CD8-positive, alpha-beta memory T cell (primary cell): ENCODE data around the gene DCAF8. TPM values are rescaled to one million over a fixed set of nuclear protein-coding genes. Genes with fewer than 3 reads are reported as not detected.

Experiments
- CTCF ChIA-PET: fragments of 350-600 bp; sonication (Branson Sonifier 250); formaldehyde crosslinking; loops from one replicate; lab custom pipeline; 2021; ENCODE audit warnings: antibody characterized with exemption; lab: Charles Lee
- POLR2A ChIA-PET: fragments of 350-600 bp; sonication (Branson Sonifier 250); formaldehyde crosslinking; loops from one replicate; lab custom pipeline; 2021; ENCODE audit warnings: antibody characterized with exemption; lab: Charles Lee
- DNase-seq, 5 donors: peaks; one replicate each; pipeline versions ENCODE4 v3.0.0 to v3.0.0-alpha.2; 2020 to 2022; ENCODE audit warnings: mixed read lengths in 1 of 5
- H3K27ac ChIP-seq: one replicate; pipeline ENCODE4 v1.7.0; 2013; ENCODE audit warnings: low read depth, mild to moderate bottlenecking, low read length, moderate library complexity
- H3K27me3 ChIP-seq: 2 replicates; pipeline ENCODE4 v1.7.0; 2013; ENCODE audit warnings: low read length, mild to moderate bottlenecking; ENCODE audit not compliant: insufficient read depth, poor library complexity, severe bottlenecking
- H3K36me3 ChIP-seq: 2 replicates; pipeline ENCODE4 v1.7.0; 2013; ENCODE audit warnings: mild to moderate bottlenecking, low read length, moderate library complexity; ENCODE audit not compliant: insufficient read depth
- H3K4me1 ChIP-seq: 2 replicates; pipeline ENCODE4 v1.7.0; 2013; ENCODE audit warnings: mild to moderate bottlenecking, low read length, moderate library complexity; ENCODE audit not compliant: insufficient read depth
- H3K4me3 ChIP-seq: 2 replicates; pipeline ENCODE4 v1.7.0; 2013; ENCODE audit warnings: mild to moderate bottlenecking, low read length
- H3K9me3 ChIP-seq: 2 replicates; pipeline ENCODE4 v1.7.0; 2013; ENCODE audit warnings: mild to moderate bottlenecking, low read length
- H3K27ac Mint-ChIP-seq, 8 donors: one replicate each; pipeline ENCODE4 v1.8.0; 2020 to 2021; ENCODE audit warnings: mixed read lengths in 8 of 8, mild to moderate bottlenecking in 6 of 8, inconsistent platforms in 3 of 8, moderate library complexity in 3 of 8
- H3K27me3 Mint-ChIP-seq, 2 donors: one replicate each; pipeline ENCODE4 v1.8.0; 2020 to 2021; ENCODE audit warnings: mixed read lengths in 2 of 2, mild to moderate bottlenecking in 1 of 2, moderate library complexity in 1 of 2
- H3K36me3 Mint-ChIP-seq, 3 donors: one replicate each; pipeline ENCODE4 v1.8.0; 2020 to 2021; ENCODE audit warnings: mixed read lengths in 3 of 3, inconsistent platforms in 1 of 3, mild to moderate bottlenecking in 1 of 3
- H3K4me1 Mint-ChIP-seq, 3 donors: one replicate each; pipeline ENCODE4 v1.8.0; 2020 to 2021; ENCODE audit warnings: mixed read lengths in 3 of 3, inconsistent platforms in 1 of 3, mild to moderate bottlenecking in 1 of 3
- H3K4me3 Mint-ChIP-seq, 7 donors: one replicate each; pipeline ENCODE4 v1.8.0; 2020 to 2021; ENCODE audit warnings: mixed read lengths in 7 of 7, mild to moderate bottlenecking in 6 of 7, moderate library complexity in 4 of 7, inconsistent platforms in 2 of 7
- H3K9me3 Mint-ChIP-seq, 5 donors: one replicate each; pipeline ENCODE4 v1.8.0; 2020 to 2022; ENCODE audit warnings: mixed read lengths in 5 of 5, mild to moderate bottlenecking in 3 of 5, moderate library complexity in 2 of 5, inconsistent platforms in 1 of 5
- polyA plus RNA-seq: library from polyadenylated mRNA; unstranded; fragments of 300-500 nt; fragmentation: Illumina TruSeq; gene quantifications from one replicate; pipeline ENCODE4 v1.2.3, GENCODE V29; 2021
- total RNA-seq, 2 experiments: library from RNA; stranded (reverse); gene quantifications; one replicate each; pipeline ENCODE4 v1.2.3, GENCODE V29; 2021

Gene DCAF8
- total and polyA plus RNA-seq, 3 experiments from 2014 or later = 54.2 to 97.0 (median 95.6) TPM

DNA sequence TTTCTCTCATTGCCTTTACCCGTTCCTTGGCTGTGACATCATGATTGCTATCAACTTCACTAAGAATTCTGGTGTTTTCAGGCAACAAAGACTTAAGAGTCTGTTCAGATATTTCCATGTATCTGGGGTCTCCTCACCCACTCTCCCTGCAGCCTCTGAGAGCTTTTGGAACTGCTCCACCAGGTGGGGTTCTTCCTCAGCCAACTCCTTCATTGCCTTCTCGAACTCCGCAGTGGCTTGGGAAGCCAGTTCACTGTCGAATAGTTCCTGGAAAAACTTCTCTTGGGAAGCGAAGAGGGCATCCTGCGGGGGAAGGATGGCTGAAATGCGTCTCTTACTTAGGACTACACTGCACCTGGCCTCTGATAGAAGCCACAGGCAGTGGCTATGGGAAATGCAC lies 20.5 kb upstream of the DCAF8 start:
- H3K27ac ChIP-seq = no peak overlapping the region
- Mint-ChIP-seq H3K4me3 (peak overlapping the region in 1 of 7 donors; percentile 29), H3K4me1 (peaks cover 23 to 38% (median 33%) of the 10 kb centered on the region in 3 donors), H3K27me3 (peaks cover 0 to 2% of the 10 kb centered on the region in 2 donors), H3K9me3 (no peaks in the 10 kb centered on the region), H3K36me3 (peaks cover 3 to 60% (median 8%) of the 10 kb centered on the region in 3 donors), H3K27ac (peak overlapping the region in 2 of 8 donors; percentile 12 to 30)
- POLR2A ChIA-PET = no interaction called here
- H3K4me3 ChIP-seq = no peak overlapping the region
- CTCF ChIA-PET = no interaction called here
- peaks cover 26% of the 10 kb centered on the region for H3K4me1 ChIP-seq
- no peaks in the 10 kb centered on the region for H3K9me3 ChIP-seq
- no peak for DNase-seq
- H3K36me3 ChIP-seq = peaks cover 45% of the 10 kb centered on the region
- H3K27me3 ChIP-seq = no peaks in the 10 kb centered on the region

DNA sequence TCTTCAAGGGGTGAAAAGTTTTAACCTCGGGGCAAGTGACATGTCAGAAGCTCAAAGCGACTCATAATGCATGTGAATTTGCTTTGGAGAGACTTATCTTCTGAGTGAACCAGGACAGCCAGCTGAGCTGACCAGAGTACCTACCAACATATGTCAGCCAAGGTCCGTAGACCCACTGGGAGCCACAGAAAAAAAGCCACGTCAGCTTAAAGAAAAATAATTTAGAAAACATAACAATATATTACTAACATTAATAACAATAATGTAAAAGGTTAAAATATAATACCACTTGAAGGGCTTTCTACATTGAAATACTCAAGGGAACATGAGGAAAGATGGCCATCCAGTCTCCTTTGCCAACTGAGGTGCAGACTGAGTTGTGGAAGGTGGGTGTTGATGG lies 15.6 kb upstream of the DCAF8 start:
- peaks cover 3 to 71% (median 15%) of the 10 kb centered on the region in 3 donors for H3K36me3 Mint-ChIP-seq
- ChIA-PET CTCF (interaction anchor here (0.6 to 5.0 kb wide), 4 partner anchors 10 to 85 kb away, joined by 3 to 25 read pairs (median 3); no protein-coding TSS in a partner anchor), POLR2A (no interaction called here)
- Histone ChIP-seq H3K27me3 (no peaks in the 10 kb centered on the region), H3K27ac (no peak overlapping the region), H3K9me3 (no peaks in the 10 kb centered on the region), H3K36me3 (peaks cover 50% of the 10 kb centered on the region), H3K4me3 (no peak overlapping the region), H3K4me1 (peaks cover 2% of the 10 kb centered on the region)
- H3K4me3 Mint-ChIP-seq = no peak overlapping the region
- H3K4me1 Mint-ChIP-seq = peaks cover 2 to 11% (median 5%) of the 10 kb centered on the region in 3 donors
- H3K27ac Mint-ChIP-seq = peak overlapping the region in 1 of 8 donors; percentile 15
- H3K9me3 Mint-ChIP-seq = no peaks in the 10 kb centered on the region
- DNase-seq = no peak
- no peaks in the 10 kb centered on the region for H3K27me3 Mint-ChIP-seq

DNA sequence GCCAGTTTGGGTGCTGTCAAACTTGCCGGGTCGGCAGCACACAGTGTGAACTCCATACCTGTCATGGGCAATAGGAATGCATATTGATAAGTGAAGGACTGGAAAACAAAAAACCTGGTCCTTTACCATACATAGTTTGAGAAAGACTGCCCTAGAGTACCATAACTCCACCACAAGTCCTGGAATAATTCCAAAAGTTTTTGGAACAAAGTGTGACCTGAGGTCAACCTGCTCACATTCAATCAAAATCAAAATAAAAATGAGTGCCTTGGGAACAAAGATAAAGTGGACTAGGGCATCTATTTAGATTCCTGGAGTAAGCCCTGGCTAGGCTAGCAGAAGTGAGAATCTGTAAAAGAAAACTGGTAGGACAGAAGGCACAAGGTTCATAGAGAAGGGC lies 15.0 kb upstream of the DCAF8 start:
- Histone ChIP-seq H3K9me3 (no peaks in the 10 kb centered on the region), H3K36me3 (peaks cover 45% of the 10 kb centered on the region), H3K27me3 (no peaks in the 10 kb centered on the region), H3K4me1 (no peaks in the 10 kb centered on the region), H3K27ac (no peak overlapping the region), H3K4me3 (no peak overlapping the region)
- Mint-ChIP-seq H3K36me3 (peaks cover 3 to 65% (median 13%) of the 10 kb centered on the region in 3 donors), H3K27ac (no peak overlapping the region), H3K4me3 (no peak overlapping the region), H3K27me3 (no peaks in the 10 kb centered on the region), H3K9me3 (no peaks in the 10 kb centered on the region), H3K4me1 (peaks cover 0 to 6% (median 0%) of the 10 kb centered on the region in 3 donors)
- POLR2A ChIA-PET = no interaction called here
- DNase-seq = no peak
- CTCF ChIA-PET = interaction anchor here (1.3 to 5.0 kb wide), 2 partner anchors 14 to 76 kb away, joined by 3 to 25 read pairs; no protein-coding TSS in a partner anchor

DNA sequence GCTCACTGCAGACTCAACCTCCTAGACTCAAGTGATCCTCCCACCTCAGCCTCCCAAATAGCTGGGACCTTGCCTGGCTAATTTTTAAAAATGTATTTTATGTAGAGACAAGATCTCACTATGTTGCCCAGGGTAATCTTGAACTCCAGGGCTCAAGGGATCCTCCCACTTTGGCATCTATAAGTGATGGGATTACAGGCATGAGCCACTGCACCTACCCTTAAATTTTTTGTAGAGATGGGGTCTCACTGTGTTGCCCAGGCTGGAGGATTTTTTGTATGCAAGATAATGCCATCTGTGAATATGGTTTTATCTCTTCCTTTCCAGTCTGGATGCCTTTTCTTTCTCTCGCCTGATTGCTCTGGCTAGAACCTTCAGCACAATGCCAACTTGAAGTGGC lies 8.7 kb upstream of the DCAF8 start:
- H3K27me3 ChIP-seq = no peaks in the 10 kb centered on the region

DNA sequence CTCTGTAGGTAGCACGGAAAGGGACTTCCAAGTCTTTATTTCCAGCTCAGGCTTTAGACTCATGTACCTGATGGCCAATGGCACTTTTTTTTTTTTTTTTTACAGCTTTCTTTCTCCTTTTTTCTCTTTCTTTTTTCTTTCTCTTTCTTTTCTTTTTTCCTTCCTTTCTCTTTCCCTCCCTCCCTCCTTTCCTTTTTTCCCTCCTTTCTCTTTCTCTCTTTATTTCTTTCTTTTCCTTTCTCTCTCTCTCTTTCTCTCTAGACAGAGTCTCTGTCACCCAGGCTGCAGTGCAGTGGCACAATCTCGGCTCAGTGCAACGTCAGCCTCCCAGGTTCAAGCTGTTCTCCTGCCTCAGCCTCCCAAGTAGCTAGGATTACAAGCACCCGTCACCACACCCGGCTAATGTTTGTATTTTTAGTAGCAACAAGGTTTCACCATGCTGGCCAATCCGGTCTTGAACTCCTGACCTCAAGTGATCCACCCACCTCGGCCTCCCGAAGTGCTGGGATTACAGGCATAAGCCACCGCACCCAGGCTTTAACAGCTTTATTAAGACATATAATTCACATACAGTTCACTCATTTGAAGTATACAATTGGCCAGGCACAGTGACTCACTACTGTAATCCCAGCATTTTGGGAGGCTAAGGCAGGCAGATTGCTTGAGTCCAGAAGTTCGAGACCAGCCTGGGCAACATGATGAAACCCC lies 5.1 kb upstream of the DCAF8 start:
- POLR2A ChIA-PET = no interaction called here
- H3K27me3 ChIP-seq = no peaks in the 10 kb centered on the region
- CTCF ChIA-PET = interaction anchor here (0.5 to 0.7 kb wide), 2 partner anchors 10 to 108 kb away, joined by 3 read pairs; no protein-coding TSS in a partner anchor
- no peak for DNase-seq
- H3K4me3 Mint-ChIP-seq = peak overlapping the region in 1 of 7 donors; percentile 74
- H3K4me3 ChIP-seq = no peak overlapping the region
- no peaks in the 10 kb centered on the region for H3K9me3 ChIP-seq
- peaks cover 0 to 7% (median 0%) of the 10 kb centered on the region in 3 donors for H3K36me3 Mint-ChIP-seq
- H3K27me3 Mint-ChIP-seq = no peaks in the 10 kb centered on the region
- no peaks in the 10 kb centered on the region for H3K36me3 ChIP-seq
- H3K4me1 Mint-ChIP-seq = peaks cover 9 to 13% (median 9%) of the 10 kb centered on the region in 3 donors
- H3K9me3 Mint-ChIP-seq = no peaks in the 10 kb centered on the region
- peaks cover 12% of the 10 kb centered on the region for H3K4me1 ChIP-seq
- no peak overlapping the region for H3K27ac ChIP-seq
- H3K27ac Mint-ChIP-seq = peak overlapping the region in 1 of 8 donors; percentile 47

More for the DNA sequence above, 8.7 kb upstream of the DCAF8 start:
- H3K9me3 Mint-ChIP-seq = no peaks in the 10 kb centered on the region
- H3K27me3 Mint-ChIP-seq = no peaks in the 10 kb centered on the region
- H3K4me3 ChIP-seq = no peak overlapping the region
- H3K27ac ChIP-seq = no peak overlapping the region
- H3K9me3 ChIP-seq = no peaks in the 10 kb centered on the region
- no peaks in the 10 kb centered on the region for H3K4me1 ChIP-seq
- no peaks in the 10 kb centered on the region for H3K36me3 ChIP-seq
- H3K27ac Mint-ChIP-seq = no peak overlapping the region
- H3K4me1 Mint-ChIP-seq = no peaks in the 10 kb centered on the region
- no peak overlapping the region for H3K4me3 Mint-ChIP-seq
- ChIA-PET POLR2A (no interaction called here), CTCF (interaction anchor here (2.4 kb wide), 1 partner anchor 21 kb away, joined by 8 read pairs; no protein-coding TSS in a partner anchor)
- no peak for DNase-seq
- peaks cover 0 to 3% (median 0%) of the 10 kb centered on the region in 3 donors for H3K36me3 Mint-ChIP-seq

DNA sequence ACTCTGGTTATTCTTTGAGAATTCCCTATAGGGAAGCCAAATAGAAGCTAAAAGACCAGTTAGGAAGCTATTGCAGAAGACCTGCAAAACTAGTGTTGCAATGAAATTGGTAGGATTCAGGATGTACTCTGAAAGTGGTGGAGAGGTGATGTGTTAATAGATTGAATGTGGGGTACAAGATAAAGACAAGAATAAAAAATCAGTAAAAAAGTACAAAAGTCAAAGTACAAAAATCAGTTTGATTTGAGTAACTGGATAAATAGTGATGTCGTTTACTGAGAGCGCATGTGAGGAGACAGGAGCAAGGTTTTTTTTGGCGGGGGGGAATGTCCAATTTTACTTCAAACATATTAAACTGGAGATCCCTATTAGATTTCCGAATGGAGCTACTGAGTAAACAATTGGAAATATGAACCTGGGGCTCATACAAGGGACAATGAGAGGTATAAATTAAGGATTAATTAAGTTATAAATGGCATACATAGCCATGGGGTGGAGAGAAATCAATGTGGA lies 2.5 kb upstream of the DCAF8 start:
- DNase-seq = no peak
- no peaks in the 10 kb centered on the region for H3K9me3 ChIP-seq
- Mint-ChIP-seq H3K9me3 (no peaks in the 10 kb centered on the region), H3K4me3 (no peak overlapping the region), H3K4me1 (peaks cover 26 to 32% (median 29%) of the 10 kb centered on the region in 3 donors), H3K27me3 (peaks cover 0 to 6% of the 10 kb centered on the region in 2 donors), H3K36me3 (peaks cover 0 to 22% (median 0%) of the 10 kb centered on the region in 3 donors), H3K27ac (no peak overlapping the region)
- CTCF ChIA-PET = interaction anchor here (1.3 to 6.4 kb wide), 6 partner anchors 13 to 164 kb away, joined by 3 to 35 read pairs (median 6); partner anchors contain the start of gene PEX19
- H3K27me3 ChIP-seq = no peaks in the 10 kb centered on the region
- no peaks in the 10 kb centered on the region for H3K36me3 ChIP-seq
- H3K4me1 ChIP-seq = peaks cover 28% of the 10 kb centered on the region
- POLR2A ChIA-PET = interaction anchor here (1.2 to 1.6 kb wide), 2 partner anchors 11 to 19 kb away, joined by 3 to 4 read pairs; no protein-coding TSS in a partner anchor
- H3K27ac ChIP-seq = no peak overlapping the region
- no peak overlapping the region for H3K4me3 ChIP-seq

DNA sequence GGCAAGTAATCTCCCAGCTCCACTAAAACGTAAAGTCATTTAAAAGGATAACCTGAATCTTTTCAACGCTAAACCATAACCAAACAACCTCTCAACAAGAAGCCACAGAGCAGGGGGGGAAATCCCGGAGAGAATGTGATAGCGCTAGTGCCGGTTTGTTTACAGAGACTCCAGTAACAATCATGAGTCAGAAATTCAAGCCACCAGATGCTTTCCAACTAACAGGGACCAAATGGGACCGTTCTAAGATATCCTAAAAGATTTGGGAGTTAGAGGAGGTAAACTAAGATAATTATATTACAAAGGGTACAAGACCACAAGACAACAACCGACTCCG lies 825 bp downstream of the DCAF8 start:
- H3K4me3 Mint-ChIP-seq = peak overlapping the region; percentile 90 to 100 (median 97)
- H3K4me1 ChIP-seq = peaks cover 39% of the 10 kb centered on the region
- no peaks in the 10 kb centered on the region for H3K27me3 ChIP-seq
- H3K4me3 ChIP-seq = peak overlapping the region; percentile 83
- peak overlapping the region; percentile 92 for H3K27ac ChIP-seq
- no peaks in the 10 kb centered on the region for H3K9me3 Mint-ChIP-seq
- H3K36me3 ChIP-seq = no peaks in the 10 kb centered on the region
- peak; percentile 52 to 87 (median 79) for DNase-seq
- H3K27ac Mint-ChIP-seq = peak overlapping the region; percentile 96 to 100 (median 98)
- H3K4me1 Mint-ChIP-seq = peaks cover 37 to 62% (median 53%) of the 10 kb centered on the region in 3 donors
- peaks cover 3 to 33% (median 5%) of the 10 kb centered on the region in 3 donors for H3K36me3 Mint-ChIP-seq
- no peaks in the 10 kb centered on the region for H3K9me3 ChIP-seq
- POLR2A ChIA-PET = interaction anchor here (1.0 to 2.0 kb wide), 6 partner anchors 9 to 94 kb away, joined by 3 to 35 read pairs (median 5); partner anchors contain the start of gene PEX19
- H3K27me3 Mint-ChIP-seq = peaks cover 0 to 6% of the 10 kb centered on the region in 2 donors
- CTCF ChIA-PET = interaction anchor here (0.7 to 6.4 kb wide), 6 partner anchors 10 to 160 kb away, joined by 3 to 35 read pairs (median 4); partner anchors contain the start of gene PEX19
